HEK293 (cell line): Measurements from ENCODE around the gene ATG2A.

ENCODE experiments used
- CTCF ChIA-PET: fragments of 350-600 bp; formaldehyde crosslinking; extraction: SDS; loops from one replicate; lab custom pipeline; 2021; ENCODE audit warnings: antibody characterized with exemption; lab: Yijun Ruan, JAX
- POLR2A ChIA-PET: fragments of 300-600 bp; formaldehyde crosslinking; extraction: SDS; loops from one replicate; lab custom pipeline; 2020; ENCODE audit warnings: antibody characterized with exemption, inconsistent platforms; lab: Yijun Ruan, JAX
- H3K27ac ChIP-seq: fragments of 200-500 bp; sonication (Bioruptor generic); 2 replicates; pipeline ENCODE4 v1.5.1; 2014; ENCODE audit warnings: low read depth, low read length, control low read depth, inconsistent platforms; ENCODE audit errors: extremely low read depth
- H3K36me3 ChIP-seq, 2 experiments: fragments of 200-500 bp in 1 of 2; sonication (Bioruptor generic) in 1 of 2; 1 replicate in 1 of 2; 2 replicates in 1 of 2; pipeline ENCODE4 v1.5.1; 2014 to 2017; ENCODE audit warnings: inconsistent platforms in 2 of 2, low read length in 2 of 2; ENCODE audit not compliant: control insufficient read depth in 2 of 2, insufficient read depth in 1 of 2
- H3K4me1 ChIP-seq: fragments of 200-500 bp; sonication (Bioruptor generic); 2 replicates; pipeline ENCODE4 v1.5.1; 2014; ENCODE audit warnings: mild to moderate bottlenecking, low read length, inconsistent platforms; ENCODE audit not compliant: control insufficient read depth, insufficient read depth
- H3K4me3 ChIP-seq: 2 replicates; pipeline ENCODE4 v1.5.1; 2011; ENCODE audit warnings: low read depth, mild to moderate bottlenecking, control low read depth, low read length, moderate library complexity
- H3K9me3 ChIP-seq: fragments of 200-500 bp; sonication (Bioruptor generic); 2 replicates; pipeline ENCODE4 v1.5.1; 2014; ENCODE audit warnings: low read depth, low read length, inconsistent platforms; ENCODE audit not compliant: control insufficient read depth, insufficient read depth
- FEZF1 ChIP-seq: fragments of 450-650 bp; formaldehyde crosslinking; IDR thresholded peaks from 2 replicates; pipeline ENCODE4 v1.5.1; 2016; ENCODE audit warnings: missing biosample characterization, missing genetic modification characterization
- KLF9 ChIP-seq: fragments of 450-650 bp; formaldehyde crosslinking; IDR thresholded peaks from 2 replicates; pipeline ENCODE4 v1.5.1; 2016; ENCODE audit warnings: missing biosample characterization, missing genetic modification characterization, low read depth
- SALL2 ChIP-seq: fragments of 450-650 bp; formaldehyde crosslinking; IDR thresholded peaks from 2 replicates; pipeline ENCODE4 v1.5.0; 2017; ENCODE audit warnings: missing biosample characterization, mild to moderate bottlenecking, missing genetic modification characterization, borderline replicate concordance
- SP7 ChIP-seq: fragments of 450-650 bp; formaldehyde crosslinking; IDR thresholded peaks from 2 replicates; pipeline ENCODE4 v1.5.1; 2016; ENCODE audit warnings: missing biosample characterization, missing genetic modification characterization
- YY2 ChIP-seq: fragments of 450-650 bp; formaldehyde crosslinking; IDR thresholded peaks from 2 replicates; pipeline ENCODE4 v1.5.1; 2016; ENCODE audit warnings: missing biosample characterization, missing genetic modification characterization
- ZBTB8A ChIP-seq: fragments of 450-650 bp; formaldehyde crosslinking; IDR thresholded peaks from 2 replicates; pipeline ENCODE4 v1.5.1; 2016; ENCODE audit warnings: missing biosample characterization, missing genetic modification characterization
- ZFHX2 ChIP-seq: fragments of 450-650 bp; formaldehyde crosslinking; conservative IDR thresholded peaks from 2 replicates; pipeline ENCODE4 v1.5.1; 2016; ENCODE audit warnings: missing biosample characterization, missing genetic modification characterization
- ZFP37 ChIP-seq: fragments of 450-650 bp; formaldehyde crosslinking; IDR thresholded peaks from 2 replicates; pipeline ENCODE4 v1.5.1; 2016; ENCODE audit warnings: missing biosample characterization, missing genetic modification characterization
- ZFP69B ChIP-seq: fragments of 450-650 bp; formaldehyde crosslinking; IDR thresholded peaks from 2 replicates; pipeline ENCODE4 v1.5.1; 2016; ENCODE audit warnings: missing biosample characterization, missing genetic modification characterization
- ZIC2 ChIP-seq: fragments of 450-650 bp; formaldehyde crosslinking; IDR thresholded peaks from 2 replicates; pipeline ENCODE4 v1.5.1; 2016; ENCODE audit warnings: missing biosample characterization, missing genetic modification characterization
- ZNF10 ChIP-seq: fragments of 450-650 bp; formaldehyde crosslinking; IDR thresholded peaks from 2 replicates; pipeline ENCODE4 v1.5.1; 2017; ENCODE audit warnings: missing biosample characterization, missing genetic modification characterization
- ZNF114 ChIP-seq: fragments of 450-650 bp; formaldehyde crosslinking; IDR thresholded peaks from 2 replicates; pipeline ENCODE4 v1.5.0; 2017; ENCODE audit warnings: missing biosample characterization, missing genetic modification characterization
- ZNF146 ChIP-seq: fragments of 450-650 bp; formaldehyde crosslinking; IDR thresholded peaks from 2 replicates; pipeline ENCODE4 v1.5.1; 2016; ENCODE audit warnings: missing biosample characterization, missing genetic modification characterization
- ZNF19 ChIP-seq: fragments of 450-650 bp; formaldehyde crosslinking; IDR thresholded peaks from 2 replicates; pipeline ENCODE4; 2016; ENCODE audit warnings: missing biosample characterization, missing genetic modification characterization, low read depth
- ZNF311 ChIP-seq: fragments of 450-650 bp; formaldehyde crosslinking; IDR thresholded peaks from 2 replicates; pipeline ENCODE4 v1.5.1; 2017; ENCODE audit warnings: missing biosample characterization, missing genetic modification characterization, borderline replicate concordance
- ZNF341 ChIP-seq: fragments of 450-650 bp; formaldehyde crosslinking; IDR thresholded peaks from 2 replicates; pipeline ENCODE4; 2016; ENCODE audit warnings: low read depth, missing biosample characterization, missing genetic modification characterization
- ZNF366 ChIP-seq: fragments of 450-650 bp; formaldehyde crosslinking; conservative IDR thresholded peaks from 2 replicates; pipeline ENCODE4 v1.5.1; 2016; ENCODE audit warnings: missing biosample characterization, missing genetic modification characterization
- ZNF394 ChIP-seq: fragments of 450-650 bp; formaldehyde crosslinking; IDR thresholded peaks from 2 replicates; pipeline ENCODE4 v1.5.1; 2016; ENCODE audit warnings: missing biosample characterization, missing genetic modification characterization, mild to moderate bottlenecking, moderate library complexity, borderline replicate concordance
- ZNF473 ChIP-seq: fragments of 450-650 bp; formaldehyde crosslinking; IDR thresholded peaks from 2 replicates; pipeline ENCODE4 v1.5.1; 2017; ENCODE audit warnings: missing biosample characterization, missing genetic modification characterization
- ZNF560 ChIP-seq: fragments of 450-650 bp; formaldehyde crosslinking; IDR thresholded peaks from 2 replicates; pipeline ENCODE4 v1.5.1; 2017; ENCODE audit warnings: missing biosample characterization, missing genetic modification characterization, borderline replicate concordance
- ZNF561 ChIP-seq: fragments of 450-650 bp; IDR thresholded peaks from 2 replicates; pipeline ENCODE4 v1.5.1; 2018; ENCODE audit warnings: missing biosample characterization, missing genetic modification characterization, borderline replicate concordance
- ZNF843 ChIP-seq: fragments of 450-650 bp; formaldehyde crosslinking; IDR thresholded peaks from 2 replicates; pipeline ENCODE4 v1.5.1; 2016; ENCODE audit warnings: missing biosample characterization, missing genetic modification characterization
- ZSCAN23 ChIP-seq: fragments of 450-650 bp; formaldehyde crosslinking; IDR thresholded peaks from 2 replicates; pipeline ENCODE4 v1.5.1; 2016; ENCODE audit warnings: missing biosample characterization, missing genetic modification characterization
- TF ChIP-seq, protein P1 (sequence below): fragments of 450-650 bp; formaldehyde crosslinking; IDR thresholded peaks from 2 replicates; pipeline ENCODE4 v1.5.1; 2017; ENCODE audit warnings: missing biosample characterization, missing genetic modification characterization
- TF ChIP-seq, protein P2 (sequence below): fragments of 450-650 bp; formaldehyde crosslinking; IDR thresholded peaks from 2 replicates; pipeline ENCODE4 v1.5.1; 2016; ENCODE audit warnings: missing biosample characterization, missing genetic modification characterization
- TF ChIP-seq, protein P3 (sequence below): fragments of 450-650 bp; formaldehyde crosslinking; IDR thresholded peaks from 2 replicates; pipeline ENCODE4 v1.5.1; 2016; ENCODE audit warnings: missing biosample characterization, missing genetic modification characterization, low read depth
- TF ChIP-seq, protein P4 (sequence below): fragments of 450-650 bp; formaldehyde crosslinking; IDR thresholded peaks from 2 replicates; pipeline ENCODE4 v1.5.1; 2016; ENCODE audit warnings: missing biosample characterization, missing genetic modification characterization
- TF ChIP-seq, protein P5 (sequence below): sonication (generic); formaldehyde crosslinking; IDR thresholded peaks from 2 replicates; pipeline ENCODE4 v1.8.1; 2022; ENCODE audit warnings: mild to moderate bottlenecking, moderate library complexity, missing genetic modification reagents

ATG2A gene

DNA sequence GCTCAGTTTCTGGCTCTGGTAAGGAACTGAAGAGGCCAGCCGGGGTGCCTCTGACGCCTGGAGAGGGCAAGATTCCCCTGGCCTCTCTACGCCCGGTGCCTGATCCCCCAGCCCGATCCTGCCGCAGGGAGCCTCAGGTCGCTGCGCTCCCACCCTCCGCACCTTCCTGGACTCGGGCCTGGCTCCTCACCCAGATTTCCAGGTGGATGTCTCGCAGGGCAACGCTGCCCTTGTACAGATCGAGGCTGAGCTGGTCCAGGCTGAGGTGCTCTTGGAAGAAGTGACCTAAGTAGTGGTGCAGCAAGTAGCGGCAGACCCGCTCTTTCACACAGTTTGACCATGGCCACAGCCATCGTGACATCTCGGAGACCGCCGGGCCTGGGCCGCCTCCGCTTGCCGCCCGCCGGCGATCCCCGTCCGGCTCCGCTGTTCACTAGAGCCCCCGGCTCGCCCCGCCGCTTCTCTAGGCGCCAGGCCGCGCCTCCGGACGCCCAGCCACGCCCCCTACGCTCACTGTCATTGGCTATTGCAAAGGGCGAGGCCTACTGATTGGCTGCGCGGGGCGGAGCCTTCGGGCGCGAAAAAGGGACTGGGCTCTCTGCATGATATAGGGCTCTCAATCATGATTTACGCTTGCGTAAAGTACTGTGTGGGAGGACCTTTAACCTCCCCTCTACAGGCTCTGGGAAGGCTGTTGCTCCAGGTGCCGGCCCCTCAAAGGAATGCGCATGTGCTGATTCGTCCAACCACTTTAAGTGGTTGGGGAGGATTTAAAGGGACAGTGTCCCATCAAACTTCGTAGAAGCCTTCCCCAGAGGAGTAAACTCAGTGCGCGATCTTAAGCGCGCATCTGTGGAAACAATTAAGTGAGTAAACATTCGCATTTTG lies at the start of gene ATG2A (continued):
- TF ChIP-seq ZFP69B (peak; percentile 80), ZBTB8A (tag by site-specific recombination) (peak; percentile 60; the same call in 1 of the 2 replicates), SP7 (tag by site-specific recombination) (peak; percentile 54), ZNF146 (tag by site-specific recombination) (no peak), ZNF473 (tag by site-specific recombination) (no peak), ZFHX2 (tag by site-specific recombination) (peak; percentile 69), ZNF366 (tag by site-specific recombination) (0 out of 2 replicates have a peak, but pooled peaks have one; percentile 25), SALL2 (tag by site-specific recombination) (no peak), ZNF561 (peak; percentile 42; the same call in 1 of the 2 replicates), ZNF394 (tag by site-specific recombination) (peak; percentile 63; the same call in 1 of the 2 replicates), ZNF114 (tag by site-specific recombination) (no peak)
- TF ChIP-seq, protein P1, sequence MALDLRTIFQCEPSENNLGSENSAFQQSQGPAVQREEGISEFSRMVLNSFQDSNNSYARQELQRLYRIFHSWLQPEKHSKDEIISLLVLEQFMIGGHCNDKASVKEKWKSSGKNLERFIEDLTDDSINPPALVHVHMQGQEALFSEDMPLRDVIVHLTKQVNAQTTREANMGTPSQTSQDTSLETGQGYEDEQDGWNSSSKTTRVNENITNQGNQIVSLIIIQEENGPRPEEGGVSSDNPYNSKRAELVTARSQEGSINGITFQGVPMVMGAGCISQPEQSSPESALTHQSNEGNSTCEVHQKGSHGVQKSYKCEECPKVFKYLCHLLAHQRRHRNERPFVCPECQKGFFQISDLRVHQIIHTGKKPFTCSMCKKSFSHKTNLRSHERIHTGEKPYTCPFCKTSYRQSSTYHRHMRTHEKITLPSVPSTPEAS (tag by site-specific recombination): peak; percentile 32; the same call in 1 of the 2 replicates
- TF ChIP-seq, protein P2, sequence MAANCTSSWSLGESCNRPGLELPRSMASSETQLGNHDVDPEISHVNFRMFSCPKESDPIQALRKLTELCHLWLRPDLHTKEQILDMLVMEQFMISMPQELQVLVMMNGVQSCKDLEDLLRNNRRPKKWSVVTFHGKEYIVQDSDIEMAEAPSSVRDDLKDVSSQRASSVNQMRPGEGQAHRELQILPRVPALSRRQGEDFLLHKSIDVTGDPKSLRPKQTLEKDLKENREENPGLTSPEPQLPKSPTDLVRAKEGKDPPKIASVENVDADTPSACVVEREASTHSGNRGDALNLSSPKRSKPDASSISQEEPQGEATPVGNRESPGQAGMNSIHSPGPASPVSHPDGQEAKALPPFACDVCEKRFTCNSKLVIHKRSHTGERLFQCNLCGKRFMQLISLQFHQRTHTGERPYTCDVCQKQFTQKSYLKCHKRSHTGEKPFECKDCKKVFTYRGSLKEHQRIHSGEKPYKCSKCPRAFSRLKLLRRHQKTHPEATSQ (tag by site-specific recombination): 0 out of 2 replicates have a peak, but pooled peaks have one; percentile 51

DNA sequence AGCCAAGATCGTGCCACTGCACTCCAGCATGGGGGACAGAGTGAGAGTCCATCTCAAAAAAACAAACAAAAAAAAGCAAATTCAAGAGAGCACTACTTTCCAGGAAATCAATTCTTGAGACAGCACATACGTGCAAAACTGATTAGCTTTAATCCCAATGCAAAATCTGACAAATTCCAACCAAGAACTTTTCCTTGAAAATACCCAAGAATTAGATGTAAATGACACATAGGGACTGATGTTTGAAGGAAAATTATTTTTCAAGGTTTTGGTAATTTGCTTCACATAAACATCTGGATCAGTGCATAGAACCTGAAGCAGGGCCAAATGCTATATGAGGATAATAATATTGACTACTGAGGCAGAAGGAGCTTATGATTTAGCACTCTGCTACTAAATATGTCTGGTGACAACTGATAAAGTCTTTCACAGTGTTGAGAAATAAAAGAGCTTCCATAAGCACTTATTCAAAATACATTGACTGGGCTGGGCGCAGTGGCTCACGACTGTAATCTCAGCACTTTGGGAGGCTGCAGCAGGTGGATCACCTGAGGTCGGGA lies 46.1 kb upstream of the ATG2A start:
- ChIA-PET POLR2A (interaction anchor here (1.2 kb wide), 1 partner anchor 39 kb away, joined by 3 read pairs; no protein-coding TSS in a partner anchor), CTCF (interaction anchor here (0.6 to 1.2 kb wide), 5 partner anchors 9 to 246 kb away, joined by 3 to 5 read pairs (median 3); partner anchors contain the start of gene RASGRP2)
- Histone ChIP-seq H3K4me3 (no peak overlapping the region), H3K36me3 (no peaks in the 10 kb centered on the region), H3K9me3 (no peaks in the 10 kb centered on the region), H3K4me1 (no peaks in the 10 kb centered on the region), H3K27ac (no peak overlapping the region)
- TF ChIP-seq, protein P3, sequence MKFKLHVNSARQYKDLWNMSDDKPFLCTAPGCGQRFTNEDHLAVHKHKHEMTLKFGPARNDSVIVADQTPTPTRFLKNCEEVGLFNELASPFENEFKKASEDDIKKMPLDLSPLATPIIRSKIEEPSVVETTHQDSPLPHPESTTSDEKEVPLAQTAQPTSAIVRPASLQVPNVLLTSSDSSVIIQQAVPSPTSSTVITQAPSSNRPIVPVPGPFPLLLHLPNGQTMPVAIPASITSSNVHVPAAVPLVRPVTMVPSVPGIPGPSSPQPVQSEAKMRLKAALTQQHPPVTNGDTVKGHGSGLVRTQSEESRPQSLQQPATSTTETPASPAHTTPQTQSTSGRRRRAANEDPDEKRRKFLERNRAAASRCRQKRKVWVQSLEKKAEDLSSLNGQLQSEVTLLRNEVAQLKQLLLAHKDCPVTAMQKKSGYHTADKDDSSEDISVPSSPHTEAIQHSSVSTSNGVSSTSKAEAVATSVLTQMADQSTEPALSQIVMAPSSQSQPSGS: no peak
- no peak for TF ChIP-seq YY2 (tag by site-specific recombination)

DNA sequence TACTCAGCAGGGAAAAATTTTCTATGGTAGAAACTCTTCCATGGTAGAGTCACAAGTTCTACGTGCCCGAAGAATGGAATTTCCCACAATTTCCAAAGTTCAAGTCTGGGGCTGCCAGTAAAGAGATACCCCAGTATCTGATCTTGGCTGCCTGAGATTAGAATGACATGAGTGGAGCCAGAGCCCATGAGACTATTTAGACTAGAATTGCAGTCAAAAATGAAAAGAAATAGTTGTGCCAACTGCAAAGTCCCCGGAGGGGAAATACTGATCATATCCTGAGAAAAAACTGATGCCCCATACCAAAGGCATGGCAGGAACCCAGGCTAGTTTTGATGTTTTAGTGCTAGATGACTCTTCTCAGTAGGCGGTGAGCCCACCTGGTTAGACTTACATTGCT lies 43.7 kb upstream of the ATG2A start:
- Histone ChIP-seq H3K27ac (no peak overlapping the region), H3K4me3 (no peak overlapping the region), H3K9me3 (no peaks in the 10 kb centered on the region), H3K36me3 (no peaks in the 10 kb centered on the region), H3K4me1 (no peaks in the 10 kb centered on the region)
- ChIA-PET CTCF (interaction anchor here (0.6 kb wide), 1 partner anchor 9 kb away, joined by 5 read pairs; no protein-coding TSS in a partner anchor), POLR2A (no interaction called here)
- TF ChIP-seq ZFP37 (no peak), ZNF341 (no peak), ZNF311 (tag by site-specific recombination) (no peak), ZNF560 (tag by site-specific recombination) (no peak), ZNF843 (no peak), FEZF1 (tag by site-specific recombination) (no peak), ZSCAN23 (tag by site-specific recombination) (no peak), ZNF19 (tag by site-specific recombination) (no peak), ZIC2 (tag by site-specific recombination) (no peak), ZNF10 (tag by site-specific recombination) (no peak), KLF9 (tag by site-specific recombination) (no peak)
- TF ChIP-seq, protein P4, sequence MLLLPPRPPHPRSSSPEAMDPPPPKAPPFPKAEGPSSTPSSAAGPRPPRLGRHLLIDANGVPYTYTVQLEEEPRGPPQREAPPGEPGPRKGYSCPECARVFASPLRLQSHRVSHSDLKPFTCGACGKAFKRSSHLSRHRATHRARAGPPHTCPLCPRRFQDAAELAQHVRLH: no peak
- TF ChIP-seq, protein P5, sequence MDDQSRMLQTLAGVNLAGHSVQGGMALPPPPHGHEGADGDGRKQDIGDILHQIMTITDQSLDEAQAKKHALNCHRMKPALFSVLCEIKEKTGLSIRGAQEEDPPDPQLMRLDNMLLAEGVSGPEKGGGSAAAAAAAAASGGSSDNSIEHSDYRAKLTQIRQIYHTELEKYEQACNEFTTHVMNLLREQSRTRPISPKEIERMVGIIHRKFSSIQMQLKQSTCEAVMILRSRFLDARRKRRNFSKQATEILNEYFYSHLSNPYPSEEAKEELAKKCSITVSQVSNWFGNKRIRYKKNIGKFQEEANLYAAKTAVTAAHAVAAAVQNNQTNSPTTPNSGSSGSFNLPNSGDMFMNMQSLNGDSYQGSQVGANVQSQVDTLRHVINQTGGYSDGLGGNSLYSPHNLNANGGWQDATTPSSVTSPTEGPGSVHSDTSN (CRISPR knock-in tag): no peak
